Tongue (tissue), 2 donors: Measurements from ENCODE around the gene ANKRD23. TPM values are rescaled to one million over a fixed set of nuclear protein-coding genes. Genes with fewer than 3 reads are reported as not detected.

ENCODE experiments used
- DNase-seq: peaks from one replicate; pipeline ENCODE4 v3.0.0-alpha.2; 2015
- total RNA-seq: library from RNA; depleted of rRNA; stranded (reverse); fragments of >200 nt; gene quantifications from one replicate; pipeline ENCODE4 v1.2.3, GENCODE V29; 2014

ANKRD23 gene
- total RNA-seq, 1 donor from 2014 or later = 96.8 TPM

DNA sequence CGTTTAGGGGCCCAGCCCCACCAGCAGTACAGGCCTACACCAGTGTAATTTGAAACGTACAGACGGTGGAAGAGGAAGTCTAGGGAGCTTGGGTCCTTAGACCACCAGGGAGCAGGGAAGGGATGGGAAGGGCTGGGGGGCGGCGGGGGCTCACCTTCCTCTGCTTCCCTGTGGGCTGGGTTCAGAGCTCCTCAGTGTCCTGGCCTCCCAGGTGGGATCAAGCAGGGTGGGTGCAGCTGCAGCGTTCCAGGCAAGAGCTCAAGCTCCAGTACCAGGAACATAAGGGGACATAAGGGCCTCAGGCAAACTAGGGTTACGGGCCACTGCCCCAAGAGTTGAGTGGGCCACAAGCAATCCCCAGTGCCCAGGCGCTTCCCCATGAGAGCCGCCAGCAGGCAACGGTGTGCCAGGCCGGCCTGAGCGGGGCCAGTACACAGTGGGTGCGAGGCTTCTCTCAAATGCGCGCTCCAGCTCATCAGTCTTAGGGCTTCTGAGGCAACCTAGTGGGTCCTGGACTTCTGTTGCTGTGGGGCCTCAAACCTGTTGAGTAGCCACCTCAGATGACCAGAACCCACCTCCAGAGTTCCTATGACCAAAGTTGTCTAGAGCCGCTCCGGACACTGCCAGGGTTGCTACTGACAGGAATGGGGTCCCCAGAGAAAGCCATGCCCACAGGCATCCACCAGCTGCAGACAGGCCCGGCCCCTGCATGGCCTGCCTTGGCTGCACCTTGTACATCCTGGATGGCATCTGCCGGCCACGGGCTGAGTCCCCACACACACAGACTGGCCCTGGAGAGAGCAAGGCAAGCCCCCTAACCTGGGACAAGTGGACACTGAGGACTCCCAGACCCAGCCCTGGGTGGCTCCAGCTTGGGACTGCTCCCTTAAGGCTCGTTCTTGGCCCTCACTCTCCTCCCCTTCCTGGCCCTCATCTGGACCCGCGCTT lies 5.2 kb downstream of the ANKRD23 start:
- DNase-seq = no peak

DNA sequence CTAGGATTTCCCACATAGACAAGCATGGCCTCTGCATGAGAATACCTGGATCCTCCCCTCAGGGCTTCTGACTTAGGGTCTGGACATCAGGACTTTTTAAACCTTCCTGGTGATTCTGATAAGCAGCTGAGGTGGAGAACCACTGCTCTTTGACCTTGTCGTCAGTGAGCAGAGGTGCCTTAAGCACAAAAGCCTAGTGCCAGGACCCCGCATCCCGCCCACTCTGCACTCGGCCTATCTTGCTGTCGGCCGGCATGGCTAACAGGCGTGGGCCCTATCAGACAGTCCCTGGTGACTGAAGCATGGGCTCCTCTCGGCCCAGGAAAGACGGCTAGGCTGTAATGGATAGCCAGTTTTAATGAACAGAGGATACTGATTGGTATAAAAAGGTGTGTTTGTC lies 6.2 kb downstream of the ANKRD23 start:
- no peak for DNase-seq

DNA sequence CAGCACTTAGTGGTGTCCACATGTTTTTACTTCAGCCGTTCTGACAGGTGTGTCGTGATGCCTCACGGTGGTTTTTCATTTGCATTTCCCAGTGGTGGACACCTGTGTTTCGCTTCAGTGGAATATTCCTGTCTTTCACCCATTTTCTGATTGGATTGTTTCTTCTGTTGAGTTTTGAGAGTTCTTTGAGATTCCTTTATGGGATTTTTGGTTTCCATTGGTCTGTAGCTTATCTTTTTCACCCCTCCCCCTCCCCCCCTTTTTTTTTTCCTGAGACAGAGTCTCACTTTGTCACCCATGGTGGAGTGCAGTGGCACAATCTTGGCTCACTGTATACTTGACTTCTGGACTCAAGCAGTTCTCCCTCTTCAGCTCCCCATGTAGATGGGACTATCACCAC lies 8.0 kb downstream of the ANKRD23 start:
- no peak for DNase-seq

DNA sequence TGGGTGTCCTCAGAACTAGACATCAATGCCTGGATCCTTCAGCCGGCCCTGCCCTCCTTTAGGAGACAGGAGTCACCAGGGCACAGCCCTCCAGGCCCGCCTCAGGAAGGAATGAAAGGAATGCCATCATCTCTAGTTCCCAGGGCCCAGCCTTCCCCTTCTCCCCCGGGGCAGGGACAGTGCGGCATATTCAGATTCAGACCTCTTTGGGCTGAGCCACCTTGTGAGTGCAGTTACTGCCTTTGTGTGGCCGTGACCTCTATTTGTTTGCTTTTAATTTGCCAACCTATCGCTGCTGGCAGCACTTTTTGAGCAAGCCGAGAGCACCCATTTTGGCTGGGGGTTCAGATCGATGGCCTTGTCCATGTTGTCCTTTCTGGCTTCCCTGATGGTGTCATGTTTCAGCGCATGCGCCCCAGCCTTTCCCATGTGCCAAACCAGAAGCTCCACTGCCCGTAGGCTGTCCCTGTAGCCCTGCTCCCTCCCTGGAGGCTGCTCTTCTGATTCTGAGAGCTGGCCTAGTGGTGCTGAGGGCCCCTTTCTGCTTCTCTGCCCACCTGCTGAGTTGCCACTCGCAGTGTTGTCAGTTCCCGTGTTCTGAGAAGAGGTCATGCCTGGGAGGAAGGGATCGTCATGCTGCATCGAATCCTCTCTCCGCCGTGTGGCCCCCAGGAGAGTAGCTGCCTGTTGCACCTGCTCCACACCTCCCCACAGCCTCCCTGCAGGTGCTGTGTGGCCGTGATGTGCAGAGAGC lies 10.9 kb downstream of the ANKRD23 start:
- peak; percentile 84 for DNase-seq

DNA sequence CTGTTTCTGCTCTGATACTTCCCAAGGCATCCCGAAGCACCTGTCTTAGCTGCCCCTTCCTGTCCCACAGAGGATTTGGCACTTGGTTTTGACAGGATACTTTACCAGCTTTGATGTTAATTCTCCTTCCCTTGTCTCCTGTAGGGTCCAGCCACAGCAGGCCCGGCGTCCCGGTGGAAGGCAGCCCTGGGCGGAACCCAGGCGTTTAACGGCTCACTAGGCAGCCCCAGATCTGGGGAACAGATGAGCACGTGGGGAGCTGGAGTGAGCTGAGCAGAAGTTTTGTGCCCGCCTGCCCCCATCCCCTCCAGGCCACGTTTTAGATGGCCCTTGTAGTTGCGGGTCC lies 11.4 kb downstream of the ANKRD23 start:
- no peak for DNase-seq

DNA sequence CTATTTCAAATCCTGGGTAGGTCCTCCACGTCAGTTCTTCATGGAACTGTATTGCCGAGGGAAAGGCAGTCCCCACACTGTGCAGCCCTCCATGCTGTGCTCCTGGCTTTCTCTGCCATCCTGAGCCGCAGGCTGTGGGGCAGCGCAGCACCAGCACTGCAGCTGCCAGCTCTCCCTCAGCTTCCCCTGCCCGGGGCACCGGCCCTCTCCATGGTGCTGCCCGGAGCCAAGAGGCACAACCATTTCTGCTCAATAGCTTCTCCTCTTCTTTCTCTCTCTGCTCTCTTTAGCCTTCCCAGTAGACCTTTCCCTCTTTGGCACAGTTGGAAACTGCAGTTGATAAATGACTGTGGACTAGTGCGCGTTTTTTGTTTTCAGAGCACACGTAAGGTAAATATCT lies 12.1 kb downstream of the ANKRD23 start:
- peak; percentile 46 for DNase-seq

DNA sequence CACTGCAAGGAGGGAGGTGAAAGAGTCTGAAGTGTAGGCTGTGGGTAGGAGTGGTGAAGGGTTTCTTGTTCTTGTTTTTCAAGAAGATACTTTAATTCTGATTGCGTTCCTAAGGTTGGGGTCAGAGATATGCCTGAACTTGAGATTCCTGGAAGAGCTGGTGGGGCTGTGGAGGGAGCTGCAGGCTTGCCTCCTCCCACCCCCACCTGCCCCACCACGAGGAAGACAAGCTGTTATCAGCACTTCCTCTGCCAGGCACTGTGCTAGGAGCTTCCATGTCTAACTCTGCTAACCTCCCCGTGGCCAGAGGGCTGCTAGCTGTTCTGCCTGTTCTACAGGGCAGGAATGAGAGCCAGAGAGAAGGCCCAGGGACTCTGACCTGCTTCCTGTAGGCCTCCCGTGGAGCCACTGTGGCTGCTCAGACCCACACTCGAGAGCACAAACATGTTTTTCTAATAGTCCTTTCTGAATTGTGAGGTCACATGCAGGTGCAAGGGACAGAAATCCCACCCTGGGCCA lies 13.7 kb downstream of the ANKRD23 start:
- no peak for DNase-seq

DNA sequence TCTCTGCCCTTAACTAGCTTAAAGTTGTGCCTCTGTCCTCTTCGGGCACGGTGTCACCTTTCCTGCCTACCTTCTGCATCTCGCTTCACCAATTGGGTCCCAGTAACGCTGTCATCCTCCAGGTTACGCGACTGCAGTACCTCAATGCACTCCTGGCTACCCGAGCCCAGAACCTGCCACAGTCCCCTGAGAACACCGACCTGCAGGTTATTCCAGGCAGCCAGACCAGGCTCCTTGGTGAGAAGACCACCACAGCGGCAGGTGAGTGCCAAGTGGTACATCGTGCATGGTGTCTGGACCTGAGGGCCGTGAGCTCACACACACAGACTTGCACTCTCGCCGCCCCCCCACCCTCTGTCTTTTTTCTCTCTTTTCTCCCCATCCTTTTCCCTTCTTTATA lies 14.9 kb downstream of the ANKRD23 start:
- no peak for DNase-seq

DNA sequence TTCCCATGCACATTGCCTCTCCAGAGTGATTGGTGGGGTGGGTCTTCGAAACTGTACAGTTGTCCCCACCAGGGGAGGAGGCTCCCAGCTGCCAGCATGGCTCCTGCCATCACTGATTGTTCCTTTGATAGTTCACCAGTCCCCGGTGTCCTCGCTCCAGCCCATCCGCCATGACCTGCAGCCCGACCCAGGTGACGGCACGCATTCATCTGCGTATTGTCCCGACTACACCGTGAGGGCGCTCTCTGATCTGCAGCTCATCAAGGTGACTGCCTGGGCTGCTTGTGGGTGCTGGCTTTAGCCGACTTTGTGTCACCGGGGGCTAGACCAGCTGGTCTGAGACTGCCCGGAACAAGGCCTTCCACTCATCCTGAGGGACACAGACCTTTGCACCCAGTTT lies 15.4 kb downstream of the ANKRD23 start:
- DNase-seq = no peak

DNA sequence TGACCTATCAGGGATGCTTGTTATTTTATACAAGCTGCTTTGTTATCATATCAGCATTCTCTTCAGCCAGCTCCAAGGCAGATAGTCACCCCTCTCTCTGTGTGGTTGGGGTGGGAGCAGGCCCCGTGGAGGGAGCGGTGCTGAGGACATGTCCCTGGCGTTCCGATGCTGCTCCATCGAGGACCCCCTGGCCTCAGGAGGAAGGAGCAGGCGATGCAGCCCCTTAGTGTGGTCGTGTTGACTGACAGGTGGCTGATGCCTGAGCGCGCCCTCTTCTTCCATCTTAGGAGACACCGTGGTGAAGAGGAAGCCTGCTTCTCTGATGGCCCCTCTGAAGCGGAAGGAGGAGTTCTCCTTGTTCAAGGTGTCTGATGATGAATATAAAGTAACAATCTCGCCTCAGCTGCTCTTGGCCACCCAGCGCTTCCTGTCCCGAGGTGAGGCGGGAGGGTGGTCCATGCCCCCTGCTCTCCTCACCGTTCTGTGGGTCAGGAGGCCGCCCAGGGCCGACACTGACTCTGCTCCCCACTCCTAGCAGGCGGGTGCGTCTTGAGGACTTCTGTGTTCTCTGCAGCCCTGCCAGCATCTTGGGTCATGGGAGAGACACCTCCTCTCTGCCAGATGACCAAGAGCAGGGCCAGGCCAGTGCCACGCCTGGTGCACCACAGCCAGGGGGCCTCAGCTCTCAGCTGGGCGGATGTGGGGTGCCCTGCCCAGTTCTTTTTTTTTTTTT lies 17.1 kb downstream of the ANKRD23 start:
- DNase-seq = no peak

DNA sequence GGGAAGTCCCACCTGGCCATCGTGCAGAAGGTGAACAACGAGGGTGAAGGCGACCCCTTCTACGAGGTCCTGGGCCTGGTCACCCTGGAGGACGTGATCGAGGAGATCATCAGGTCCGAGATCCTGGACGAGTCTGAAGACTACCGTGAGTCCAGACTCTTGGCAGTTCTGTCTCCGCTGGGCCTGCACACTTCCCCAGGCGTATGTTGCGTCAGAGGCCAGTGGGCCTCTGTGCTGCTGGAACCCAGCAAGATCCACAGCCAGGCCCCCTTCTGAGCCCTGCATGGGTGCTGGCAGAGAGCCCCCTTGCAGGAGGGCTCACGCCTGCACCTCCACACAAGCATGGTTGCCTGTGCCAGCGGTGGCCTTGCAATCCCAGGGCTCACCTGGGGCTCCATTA lies 18.8 kb downstream of the ANKRD23 start:
- DNase-seq = no peak

DNA sequence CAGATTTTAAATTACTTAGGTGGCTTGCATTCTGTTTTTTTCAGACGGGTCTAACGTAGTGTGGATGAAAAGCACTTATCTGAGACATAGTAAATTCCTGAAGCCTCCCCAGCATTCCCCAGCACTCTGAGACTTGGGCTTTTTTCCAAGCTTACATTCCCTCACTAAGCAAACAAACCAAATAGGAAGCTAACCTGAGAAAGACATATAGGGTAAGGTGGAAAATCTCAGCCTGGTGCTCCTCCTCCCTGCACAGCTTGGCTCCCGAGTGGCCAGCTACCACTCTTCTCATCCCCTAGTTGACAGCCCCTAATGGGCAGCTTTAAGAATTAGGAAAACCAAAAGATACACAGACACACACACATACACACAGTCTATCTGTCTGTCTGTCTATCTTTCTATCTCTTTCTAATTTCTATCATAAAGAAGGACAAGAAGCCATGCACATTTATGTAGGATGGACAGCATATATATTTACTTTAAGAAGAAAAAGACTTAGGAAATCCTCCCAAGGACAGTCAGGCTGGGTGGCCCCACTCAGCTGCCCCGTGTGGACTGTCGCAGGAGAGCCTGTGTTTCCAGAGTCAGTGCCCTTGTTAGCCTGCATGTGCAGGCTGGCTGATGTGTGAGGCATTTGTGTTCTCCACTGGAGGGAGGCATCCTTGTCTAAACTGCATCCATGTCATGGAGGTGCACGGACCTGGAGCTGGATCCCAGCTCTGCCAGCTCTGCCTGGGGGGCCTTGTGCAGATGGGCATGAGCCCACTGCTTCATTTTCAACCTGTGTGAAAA lies 19.5 kb downstream of the ANKRD23 start:
- no peak for DNase-seq

DNA sequence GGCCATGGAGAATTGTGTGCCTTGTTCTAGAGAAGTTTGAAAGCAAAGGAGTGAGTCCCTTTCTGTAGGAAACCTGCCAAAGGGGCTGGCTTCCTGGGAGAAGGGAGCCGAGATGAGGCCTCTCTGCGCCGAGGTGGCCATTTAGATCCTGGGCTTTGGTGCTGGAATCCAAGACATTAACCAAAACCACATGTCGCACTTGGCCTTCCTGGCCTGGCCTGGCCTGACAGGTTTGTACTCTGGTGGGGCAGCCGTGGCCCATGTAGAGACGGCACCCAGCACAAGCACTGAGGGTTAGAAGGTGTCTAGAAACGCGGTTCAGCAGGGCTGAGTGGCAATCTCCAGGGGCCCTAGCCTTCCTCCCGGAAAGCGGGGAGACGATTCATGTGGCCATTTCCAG lies 20.6 kb downstream of the ANKRD23 start:
- no peak for DNase-seq

DNA sequence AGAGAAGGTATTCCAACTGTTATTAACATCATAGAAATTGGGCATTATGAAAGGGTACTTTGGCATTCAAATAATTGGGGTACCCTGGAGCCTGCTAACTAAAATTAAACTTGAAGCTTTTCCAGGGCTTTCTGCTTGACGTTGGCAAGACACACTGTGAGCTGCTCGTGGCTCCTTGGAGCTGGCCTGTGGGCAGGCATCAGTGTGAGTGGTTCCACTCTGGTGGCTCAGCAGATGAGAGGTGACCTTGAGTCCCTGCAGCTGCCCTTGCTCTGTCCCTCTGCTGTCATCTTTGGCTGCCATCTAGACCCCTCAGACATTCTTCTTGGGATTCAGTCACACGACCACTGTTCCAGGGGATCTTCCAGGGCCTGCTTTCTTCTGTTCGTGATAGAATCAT lies 21.0 kb downstream of the ANKRD23 start:
- no peak for DNase-seq

DNA sequence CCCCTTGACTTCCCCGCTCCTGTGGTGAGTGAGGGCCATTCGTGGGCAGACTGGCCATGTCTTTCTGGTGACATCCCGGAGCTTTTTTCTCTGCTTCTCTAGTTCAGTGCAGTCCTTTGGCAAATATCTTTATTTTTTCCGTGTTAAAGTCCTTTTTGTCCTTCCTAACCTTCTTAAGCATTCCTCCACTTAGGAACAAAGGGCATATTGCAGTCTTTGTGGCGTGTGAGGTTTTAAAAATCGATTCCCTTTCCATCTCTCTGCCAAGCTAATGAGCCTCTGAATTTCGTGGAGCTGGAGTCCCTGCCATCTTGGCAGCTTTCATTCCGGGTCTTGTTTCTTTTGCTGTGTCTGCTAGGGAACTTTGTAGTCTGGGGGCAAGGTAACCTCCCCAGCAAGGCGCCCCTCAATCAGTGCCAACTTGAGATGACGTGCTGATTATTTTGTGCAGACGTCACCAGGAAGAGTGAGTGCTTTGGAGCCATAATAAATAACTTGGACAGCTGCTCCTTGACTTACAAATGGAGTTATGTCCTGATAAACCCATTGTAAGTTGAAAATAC lies 22.6 kb downstream of the ANKRD23 start:
- no peak for DNase-seq

DNA sequence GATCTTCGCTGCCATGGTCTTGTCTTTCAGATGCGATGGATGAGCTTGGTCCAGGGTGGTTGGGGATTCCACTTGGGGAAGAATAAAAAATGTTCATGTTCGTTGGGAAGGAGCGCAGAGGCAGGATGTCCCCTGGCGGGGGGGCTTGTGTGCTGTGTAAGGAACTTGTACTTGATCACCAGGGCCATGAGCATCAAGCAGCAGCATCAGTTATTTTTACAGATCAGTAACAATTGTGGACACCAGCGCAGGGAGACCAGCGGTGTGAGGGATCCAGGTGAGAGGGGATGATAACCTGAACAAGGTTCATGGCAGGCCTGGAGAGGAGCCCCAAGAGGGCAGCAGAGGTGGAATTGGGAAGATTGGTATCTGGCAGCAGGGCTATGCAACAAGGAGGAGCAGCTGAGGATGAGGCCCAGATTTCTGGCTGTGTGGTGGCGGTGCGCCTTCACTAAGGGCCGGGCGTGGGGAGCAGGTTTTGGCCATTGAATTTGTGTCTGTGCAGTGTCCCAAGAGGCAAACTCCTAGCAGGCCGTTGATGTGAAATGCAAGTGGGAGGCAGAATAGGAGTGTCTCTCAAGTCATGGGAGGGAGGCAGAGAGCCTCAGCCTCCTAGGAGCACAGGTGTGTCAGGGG lies 23.8 kb downstream of the ANKRD23 start:
- no peak for DNase-seq

DNA sequence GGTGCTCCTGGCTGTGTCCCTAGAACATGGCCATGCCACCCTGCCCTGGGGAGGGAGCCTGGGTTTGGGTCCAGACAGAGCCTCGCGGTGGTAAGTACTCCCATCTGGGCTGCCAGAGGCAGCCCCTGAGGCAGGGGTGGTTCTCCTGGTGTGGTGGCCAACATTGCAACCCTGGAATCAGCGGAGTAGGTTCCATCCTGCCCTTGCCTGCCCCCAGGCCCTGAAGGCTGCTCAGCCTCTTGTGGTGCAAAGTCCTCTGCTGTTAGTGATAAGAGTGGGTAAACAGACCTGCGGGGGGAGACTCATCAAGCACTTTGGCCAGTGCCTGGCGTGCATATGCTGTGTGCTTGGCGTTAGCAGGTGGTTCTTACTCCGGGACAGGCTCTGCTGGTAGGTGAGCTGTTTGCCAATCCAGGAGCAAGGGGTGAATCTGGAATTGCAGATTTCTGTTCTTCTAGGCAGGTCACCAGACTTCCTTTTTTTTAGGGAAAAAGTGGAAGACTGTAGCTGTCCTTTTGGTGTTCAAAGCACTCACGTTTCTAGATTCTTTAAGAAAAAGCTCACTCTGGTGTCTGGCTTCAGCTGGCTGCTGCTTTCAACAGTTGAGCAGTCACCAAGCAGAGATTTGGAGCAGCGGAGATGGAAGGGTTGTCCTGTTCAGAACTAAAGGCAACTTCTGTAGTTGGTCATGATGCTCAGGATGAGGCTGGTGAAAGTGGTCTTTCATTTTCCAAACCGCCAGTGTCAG lies 24.5 kb downstream of the ANKRD23 start:
- no peak for DNase-seq

DNA sequence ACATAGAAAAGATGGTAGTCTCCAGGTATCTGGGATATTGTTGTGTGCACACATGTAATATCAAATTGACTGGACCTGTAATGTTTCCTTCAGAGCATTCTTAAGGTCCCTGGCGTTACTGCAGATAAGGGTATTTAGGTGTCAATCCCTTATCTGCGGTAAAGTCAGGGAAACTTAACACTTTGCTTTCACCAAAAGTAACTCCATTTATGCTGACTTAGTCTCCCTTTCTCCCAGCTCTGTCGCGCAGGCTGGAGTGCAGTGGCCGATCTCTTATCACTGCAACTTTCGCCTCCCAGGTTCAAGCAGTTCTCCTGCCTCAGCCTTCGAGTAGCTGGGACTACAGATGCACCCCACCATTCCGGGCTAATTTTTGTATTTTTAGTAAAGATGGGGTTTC lies 25.9 kb downstream of the ANKRD23 start:
- no peak for DNase-seq

DNA sequence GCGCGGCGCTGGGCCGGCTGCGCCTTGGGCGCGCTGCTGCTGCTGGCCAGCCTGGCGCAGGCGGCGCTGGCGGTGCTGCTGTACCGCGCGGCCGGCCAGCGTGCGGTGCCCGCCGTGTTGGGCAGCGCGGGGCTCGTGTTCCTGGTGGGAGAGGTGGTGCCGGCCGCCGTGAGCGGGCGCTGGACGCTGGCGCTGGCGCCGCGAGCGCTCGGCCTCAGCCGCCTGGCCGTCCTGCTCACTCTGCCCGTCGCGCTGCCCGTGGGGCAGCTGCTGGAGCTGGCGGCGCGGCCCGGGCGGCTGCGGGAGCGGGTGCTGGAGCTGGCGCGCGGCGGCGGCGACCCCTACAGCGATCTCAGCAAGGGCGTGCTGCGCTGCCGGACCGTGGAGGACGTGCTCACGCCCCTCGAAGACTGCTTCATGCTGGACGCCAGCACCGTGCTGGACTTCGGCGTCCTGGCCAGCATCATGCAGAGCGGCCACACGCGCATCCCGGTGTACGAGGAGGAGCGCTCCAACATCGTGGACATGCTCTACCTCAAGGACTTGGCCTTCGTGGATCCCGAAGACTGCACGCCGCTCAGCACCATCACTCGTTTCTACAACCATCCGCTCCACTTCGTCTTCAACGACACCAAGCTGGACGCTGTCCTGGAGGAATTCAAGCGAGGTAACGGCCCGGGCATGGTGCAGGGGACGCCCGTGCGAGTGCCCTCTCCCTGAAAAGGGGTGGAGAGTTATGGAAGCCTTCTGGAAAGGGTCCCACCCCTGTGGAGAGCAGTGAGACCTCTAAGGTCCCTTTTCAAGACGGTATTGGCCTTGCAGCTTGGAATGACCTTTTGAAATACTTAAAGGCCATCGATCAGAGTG lies 26.8 kb downstream of the ANKRD23 start:
- no peak for DNase-seq
